Ovary (tissue), 9 donors: ENCODE data around the gene PLPP3. TPM values are rescaled to one million over a fixed set of nuclear protein-coding genes. Genes with fewer than 3 reads are reported as not detected.

ENCODE experiments used
- DNase-seq, 5 donors: peaks; one replicate each; pipeline ENCODE4 v3.0.0-alpha.2; 2019 to 2020
- H3K27ac ChIP-seq, 2 donors: fragments of 200-600 bp; one replicate each; pipeline versions ENCODE4 v1.5.1 to v1.8.0; 2019 to 2022
- H3K27me3 ChIP-seq: fragments of 200-600 bp; one replicate; pipeline ENCODE4 v1.8.0; 2022
- H3K36me3 ChIP-seq: fragments of 200-600 bp; sonication (generic); one replicate; pipeline ENCODE4 v1.5.1; 2019
- H3K4me1 ChIP-seq: one replicate; pipeline ENCODE4 v1.8.1; 2013; ENCODE audit warnings: mild to moderate bottlenecking, moderate library complexity; ENCODE audit not compliant: insufficient read depth
- H3K4me3 ChIP-seq: fragments of 200-600 bp; sonication (generic); one replicate; pipeline ENCODE4 v1.5.1; 2017
- H3K9me3 ChIP-seq, 2 donors: fragments of 200-600 bp in 1 of 2; sonication (generic) in 1 of 2; one replicate each; pipeline versions ENCODE4 v1.5.1 to v1.8.1; 2013 to 2019; ENCODE audit warnings: mild to moderate bottlenecking in 1 of 2, moderate library complexity in 1 of 2
- CTCF ChIP-seq, 3 donors: fragments of 450-650 bp in 2 of 3; fragments of 200-600 bp in 1 of 3; IDR thresholded peaks; one replicate each; pipeline versions ENCODE4 v1.5.1 to v1.8.0; 2016 to 2022; ENCODE audit warnings: antibody characterized with exemption in 3 of 3, mild to moderate bottlenecking in 1 of 3
- EP300 ChIP-seq: sonication (generic); formaldehyde crosslinking; IDR thresholded peaks from one replicate; pipeline ENCODE4 v1.6.1; 2017; ENCODE audit warnings: antibody characterized with exemption
- POLR2A ChIP-seq: fragments of 450-650 bp; IDR thresholded peaks from one replicate; pipeline ENCODE4 v1.6.1; 2017; ENCODE audit warnings: antibody characterized with exemption, mild to moderate bottlenecking, moderate library complexity
- WGBS, 3 donors: extraction: QIAGEN DNeasy Blood & Tissue Kit in 1 of 3; methylation state at CpG; one replicate each; pipeline versions ENCODE4 v1.1.5 to v1.1.7; 2013 to 2017; 5-methylcytosine and 5-hydroxymethylcytosine counted together
- intact Hi-C, 4 donors: fragments of 100-400 bp; cut with DNase I; formaldehyde crosslinking; loops; one replicate each; pipeline versions ENCODE4 v1.11.0 to v1.15.1; 2022 to 2023
- polyA plus RNA-seq, 2 donors: library from polyadenylated mRNA; stranded (reverse); fragments of 200-250 nt in 1 of 2; fragments of 350-450 nt in 1 of 2; fragmentation: Illumina TruSeq in 1 of 2; extraction: RNeasy Lipid Tissue Mini Kit (QIAGEN cat#74804) in 1 of 2; gene quantifications; one replicate each; pipeline ENCODE4 v1.2.3, GENCODE V29; 2013 to 2014
- total RNA-seq, 7 donors: library from RNA; depleted of rRNA in 2 of 7; stranded (reverse); fragments of >200 nt in 2 of 7; fragmentation: NEBNext Ultra II Directional in 3 of 7; extraction: Animal tissue kit (Norgen Biotek cat#: 25700) in 3 of 7; gene quantifications; one replicate each; pipeline versions ENCODE4 v1.1.0 to v1.2.4, GENCODE V29; 2016 to 2023
- donor health status: DM: no; HTN: no; CAD: no; lungs with moderate emphysema.
- donor health status: DM: no; HTN: no; CAD: no.
- donor health status: Bipolar disorder and iron deficiency.
- donor health status: DM: yes; HTN: yes; CAD: no.
- donor health status: DM: no; HTN: no; CAD: no.
- donor health status: DM: yes; HTN: yes; CAD: no.

Gene PLPP3
- total and polyA plus RNA-seq, 9 donors: 51.4 to 188 (median 125) TPM

GRCh38 chr1:56533197-56533596, 46.2 kb downstream of the PLPP3 start:
- H3K27ac ChIP-seq: no peak overlapping the region
- H3K4me3 ChIP-seq: no peak overlapping the region
- peaks cover 20% of the 10 kb centered on the region for H3K4me1 ChIP-seq
- intact Hi-C loops: no loop called here
- no peaks in the 10 kb centered on the region for H3K9me3 ChIP-seq
- DNase-seq: no peak
- no peaks in the 10 kb centered on the region for H3K27me3 ChIP-seq
- no peaks in the 10 kb centered on the region for H3K36me3 ChIP-seq
- TF ChIP-seq CTCF (IDR thresholded peaks at IDR 0.05) (no peak), POLR2A (no peak), EP300 (no peak)
- WGBS, 3 donors: 90 to 98% (median 91%) methylated on average over 3 of the region's 3 CpGs

GRCh38 chr1:56532350-56532683, 47.0 kb downstream of the PLPP3 start:
- H3K27me3 ChIP-seq: no peaks in the 10 kb centered on the region
- WGBS, 3 donors: 6 to 21% (median 9%) methylated on average over 1 of the region's 1 CpG
- peaks cover 28% of the 10 kb centered on the region for H3K4me1 ChIP-seq
- no peaks in the 10 kb centered on the region for H3K36me3 ChIP-seq
- intact Hi-C loops: no loop called here
- H3K9me3 ChIP-seq: no peaks in the 10 kb centered on the region
- DNase-seq: no peak
- H3K27ac ChIP-seq: no peak overlapping the region
- TF ChIP-seq EP300 (no peak), POLR2A (no peak), CTCF (IDR thresholded peaks at IDR 0.05) (no peak)
- no peak overlapping the region for H3K4me3 ChIP-seq

- Histone ChIP-seq H3K27me3 (no peaks in the 10 kb centered on the region), H3K4me3 (no peak overlapping the region), H3K36me3 (no peaks in the 10 kb centered on the region), H3K9me3 (no peaks in the 10 kb centered on the region), H3K4me1 (peaks cover 30% of the 10 kb centered on the region), H3K27ac (no peak overlapping the region)
- WGBS, 3 donors: 71 to 89% (median 86%) methylated on average over 6 of the region's 6 CpGs
- no peak for TF ChIP-seq CTCF (IDR thresholded peaks at IDR 0.05)
- no peak for TF ChIP-seq POLR2A
- TF ChIP-seq EP300: no peak
- no peak for DNase-seq
- intact Hi-C loops: no loop called here
Measured at GRCh38 chr1:56531624-56532349, 47.6 kb downstream of the PLPP3 start.

DNA sequence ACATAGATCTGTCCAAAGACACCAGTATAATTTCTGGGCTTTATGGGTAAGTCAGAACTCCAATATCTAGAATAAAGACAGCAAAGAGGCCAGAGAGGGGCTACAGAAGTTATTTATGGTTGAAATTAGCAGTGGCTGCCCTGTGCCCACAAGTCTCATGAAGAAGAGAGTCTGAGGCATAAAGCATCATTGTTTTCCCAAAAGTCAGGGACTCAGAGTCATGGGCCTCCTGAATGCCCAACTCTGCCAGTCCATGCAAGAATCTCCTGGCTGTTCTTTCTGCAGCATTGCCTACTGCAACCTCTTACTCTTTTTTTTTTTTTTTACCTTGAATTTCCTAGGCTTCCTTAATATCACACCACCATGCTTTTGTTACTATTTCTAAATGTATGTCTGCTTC, 49.6 kb downstream of the PLPP3 start:
- no peaks in the 10 kb centered on the region for H3K36me3 ChIP-seq
- TF ChIP-seq EP300: no peak
- no peak for TF ChIP-seq CTCF (IDR thresholded peaks at IDR 0.05)
- no peak for TF ChIP-seq POLR2A
- H3K4me3 ChIP-seq: no peak overlapping the region
- H3K27ac ChIP-seq: no peak overlapping the region
- peaks cover 36% of the 10 kb centered on the region for H3K4me1 ChIP-seq
- DNase-seq: no peak
- H3K9me3 ChIP-seq: no peaks in the 10 kb centered on the region
- intact Hi-C loops: loop anchor here in 1 of 4 donors (10.0 kb wide), 1 partner anchor 45 kb away; the partner anchor contains the start of gene PLPP3
- H3K27me3 ChIP-seq: no peaks in the 10 kb centered on the region
